ENCODE results near the gene SRGAP3.

SRGAP3 gene

DNA sequence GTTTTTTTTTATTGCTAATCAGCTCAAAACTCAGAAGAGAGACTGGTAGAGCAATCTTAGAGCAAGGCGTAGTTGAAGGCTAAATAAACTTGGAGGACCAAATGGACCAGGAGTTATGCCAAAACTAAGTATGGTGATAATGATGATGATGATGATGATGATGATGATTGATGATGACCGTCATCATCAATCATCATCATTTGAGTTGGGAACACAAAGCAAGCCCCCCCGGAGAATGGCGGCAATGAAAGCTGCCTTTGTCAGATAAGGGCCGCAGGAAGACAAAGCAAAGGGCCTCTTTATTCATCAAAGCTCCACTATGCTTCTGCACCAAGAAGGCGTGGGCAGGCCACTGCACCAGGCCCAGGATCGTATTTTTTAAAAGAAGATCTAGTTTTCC lies 204.1 kb downstream of the SRGAP3 start:
- TF ChIP-seq, protein P1, sequence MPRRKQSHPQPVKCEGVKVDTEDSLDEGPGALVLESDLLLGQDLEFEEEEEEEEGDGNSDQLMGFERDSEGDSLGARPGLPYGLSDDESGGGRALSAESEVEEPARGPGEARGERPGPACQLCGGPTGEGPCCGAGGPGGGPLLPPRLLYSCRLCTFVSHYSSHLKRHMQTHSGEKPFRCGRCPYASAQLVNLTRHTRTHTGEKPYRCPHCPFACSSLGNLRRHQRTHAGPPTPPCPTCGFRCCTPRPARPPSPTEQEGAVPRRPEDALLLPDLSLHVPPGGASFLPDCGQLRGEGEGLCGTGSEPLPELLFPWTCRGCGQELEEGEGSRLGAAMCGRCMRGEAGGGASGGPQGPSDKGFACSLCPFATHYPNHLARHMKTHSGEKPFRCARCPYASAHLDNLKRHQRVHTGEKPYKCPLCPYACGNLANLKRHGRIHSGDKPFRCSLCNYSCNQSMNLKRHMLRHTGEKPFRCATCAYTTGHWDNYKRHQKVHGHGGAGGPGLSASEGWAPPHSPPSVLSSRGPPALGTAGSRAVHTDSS (tag by site-specific recombination; IDR thresholded peaks at IDR 0.05): peak; percentile 92
- TF ChIP-seq ZNF548 (tag by site-specific recombination; IDR thresholded peaks at IDR 0.05) (no peak), ZNF23 (tag by site-specific recombination; IDR thresholded peaks at IDR 0.05; ENCODE audit: borderline replicate concordance) (no peak), BCL11B (tag by site-specific recombination; IDR thresholded peaks at IDR 0.05; ENCODE audit: low read depth) (no peak)
- Histone ChIP-seq H3K27ac (ENCODE audit: extremely low read depth, low read depth, low read length) (no peak overlapping the region), H3K4me3 (ENCODE audit: low read depth, low read length) (no peak overlapping the region), H3K36me3 (ENCODE audit: control insufficient read depth in 2 of 2, insufficient read depth in 1 of 2, low read length in 2 of 2) (no peaks in the 10 kb centered on the region), H3K9me3 (ENCODE audit: control insufficient read depth, insufficient read depth, low read depth, low read length) (no peaks in the 10 kb centered on the region), H3K4me1 (ENCODE audit: control insufficient read depth, insufficient read depth, low read length) (no peaks in the 10 kb centered on the region)
- POLR2A ChIA-PET: no interaction called here
- CTCF ChIA-PET: interaction anchor here (1.7 to 1.8 kb wide), 2 partner anchors 57 to 74 kb away, joined by 5 read pairs; no protein-coding TSS in a partner anchor

DNA sequence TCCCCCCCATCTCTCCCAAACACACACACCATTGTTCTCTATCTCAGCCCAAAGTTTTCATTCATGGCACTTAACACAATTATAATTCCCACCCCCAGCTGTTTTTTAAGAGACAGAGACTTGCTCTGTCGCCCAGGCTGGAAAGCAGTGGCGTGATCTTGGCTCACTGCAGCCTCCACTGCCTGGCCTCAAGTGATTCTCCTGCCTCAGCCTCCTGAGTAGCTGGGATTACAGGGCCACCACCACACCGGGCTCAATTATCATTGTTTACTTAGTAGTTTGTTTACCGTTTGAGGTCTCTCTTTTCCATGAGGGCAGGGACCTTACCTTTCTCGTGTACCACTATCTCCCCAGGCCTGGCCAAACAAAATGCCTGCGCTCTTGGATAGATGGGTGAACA lies 206.4 kb downstream of the SRGAP3 start:
- no peak overlapping the region for H3K4me3 ChIP-seq (ENCODE audit: low read depth, low read length)
- H3K36me3 ChIP-seq (ENCODE audit: control insufficient read depth in 2 of 2, insufficient read depth in 1 of 2, low read length in 2 of 2): no peaks in the 10 kb centered on the region
- POLR2A ChIA-PET: no interaction called here
- no peak overlapping the region for H3K27ac ChIP-seq (ENCODE audit: extremely low read depth, low read depth, low read length)
- TF ChIP-seq ZEB2 (tag by site-specific recombination; IDR thresholded peaks at IDR 0.05): no peak
- TF ChIP-seq, protein P2, sequence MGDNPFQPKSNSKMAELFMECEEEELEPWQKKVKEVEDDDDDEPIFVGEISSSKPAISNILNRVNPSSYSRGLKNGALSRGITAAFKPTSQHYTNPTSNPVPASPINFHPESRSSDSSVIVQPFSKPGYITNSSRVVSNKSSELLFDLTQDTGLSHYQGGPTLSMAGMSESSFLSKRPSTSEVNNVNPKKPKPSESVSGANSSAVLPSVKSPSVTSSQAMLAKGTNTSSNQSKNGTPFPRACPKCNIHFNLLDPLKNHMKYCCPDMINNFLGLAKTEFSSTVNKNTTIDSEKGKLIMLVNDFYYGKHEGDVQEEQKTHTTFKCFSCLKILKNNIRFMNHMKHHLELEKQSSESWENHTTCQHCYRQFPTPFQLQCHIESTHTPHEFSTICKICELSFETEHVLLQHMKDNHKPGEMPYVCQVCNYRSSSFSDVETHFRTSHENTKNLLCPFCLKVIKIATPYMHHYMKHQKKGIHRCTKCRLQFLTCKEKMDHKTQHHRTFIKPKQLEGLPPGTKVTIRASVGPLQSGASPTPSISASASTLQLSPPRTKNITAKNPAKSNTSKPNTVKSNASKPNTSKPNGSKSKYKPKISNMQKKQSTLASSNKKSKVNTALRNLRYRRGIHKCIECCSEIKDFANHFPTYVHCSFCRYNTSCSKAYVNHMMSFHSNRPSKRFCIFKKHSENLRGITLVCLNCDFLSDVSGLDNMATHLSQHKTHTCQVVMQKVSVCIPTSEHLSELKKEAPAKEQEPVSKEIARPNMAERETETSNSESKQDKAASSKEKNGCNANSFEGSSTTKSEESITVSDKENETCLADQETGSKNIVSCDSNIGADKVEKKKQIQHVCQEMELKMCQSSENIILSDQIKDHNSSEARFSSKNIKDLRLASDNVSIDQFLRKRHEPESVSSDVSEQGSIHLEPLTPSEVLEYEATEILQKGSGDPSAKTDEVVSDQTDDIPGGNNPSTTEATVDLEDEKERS (tag by site-specific recombination; IDR thresholded peaks at IDR 0.05): no peak
- no peak for TF ChIP-seq ZNF777 (tag by site-specific recombination; IDR thresholded peaks at IDR 0.05; ENCODE audit: borderline replicate concordance)
- TF ChIP-seq ZNF510 (tag by site-specific recombination; IDR thresholded peaks at IDR 0.05; ENCODE audit: insufficient replicate concordance): no peak
- no peak for TF ChIP-seq KLF9 (tag by site-specific recombination; IDR thresholded peaks at IDR 0.05; ENCODE audit: low read depth)
- TF ChIP-seq, protein P3, sequence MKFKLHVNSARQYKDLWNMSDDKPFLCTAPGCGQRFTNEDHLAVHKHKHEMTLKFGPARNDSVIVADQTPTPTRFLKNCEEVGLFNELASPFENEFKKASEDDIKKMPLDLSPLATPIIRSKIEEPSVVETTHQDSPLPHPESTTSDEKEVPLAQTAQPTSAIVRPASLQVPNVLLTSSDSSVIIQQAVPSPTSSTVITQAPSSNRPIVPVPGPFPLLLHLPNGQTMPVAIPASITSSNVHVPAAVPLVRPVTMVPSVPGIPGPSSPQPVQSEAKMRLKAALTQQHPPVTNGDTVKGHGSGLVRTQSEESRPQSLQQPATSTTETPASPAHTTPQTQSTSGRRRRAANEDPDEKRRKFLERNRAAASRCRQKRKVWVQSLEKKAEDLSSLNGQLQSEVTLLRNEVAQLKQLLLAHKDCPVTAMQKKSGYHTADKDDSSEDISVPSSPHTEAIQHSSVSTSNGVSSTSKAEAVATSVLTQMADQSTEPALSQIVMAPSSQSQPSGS (tag by site-specific recombination; IDR thresholded peaks at IDR 0.05; ENCODE audit: low read depth): no peak
- TF ChIP-seq, protein P4, sequence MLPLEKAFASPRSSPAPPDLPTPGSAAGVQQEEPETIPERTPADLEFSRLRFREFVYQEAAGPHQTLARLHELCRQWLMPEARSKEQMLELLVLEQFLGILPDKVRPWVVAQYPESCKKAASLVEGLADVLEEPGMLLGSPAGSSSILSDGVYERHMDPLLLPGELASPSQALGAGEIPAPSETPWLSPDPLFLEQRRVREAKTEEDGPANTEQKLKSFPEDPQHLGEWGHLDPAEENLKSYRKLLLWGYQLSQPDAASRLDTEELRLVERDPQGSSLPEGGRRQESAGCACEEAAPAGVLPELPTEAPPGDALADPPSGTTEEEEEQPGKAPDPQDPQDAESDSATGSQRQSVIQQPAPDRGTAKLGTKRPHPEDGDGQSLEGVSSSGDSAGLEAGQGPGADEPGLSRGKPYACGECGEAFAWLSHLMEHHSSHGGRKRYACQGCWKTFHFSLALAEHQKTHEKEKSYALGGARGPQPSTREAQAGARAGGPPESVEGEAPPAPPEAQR (tag by site-specific recombination; IDR thresholded peaks at IDR 0.05): no peak
- TF ChIP-seq, protein P5, sequence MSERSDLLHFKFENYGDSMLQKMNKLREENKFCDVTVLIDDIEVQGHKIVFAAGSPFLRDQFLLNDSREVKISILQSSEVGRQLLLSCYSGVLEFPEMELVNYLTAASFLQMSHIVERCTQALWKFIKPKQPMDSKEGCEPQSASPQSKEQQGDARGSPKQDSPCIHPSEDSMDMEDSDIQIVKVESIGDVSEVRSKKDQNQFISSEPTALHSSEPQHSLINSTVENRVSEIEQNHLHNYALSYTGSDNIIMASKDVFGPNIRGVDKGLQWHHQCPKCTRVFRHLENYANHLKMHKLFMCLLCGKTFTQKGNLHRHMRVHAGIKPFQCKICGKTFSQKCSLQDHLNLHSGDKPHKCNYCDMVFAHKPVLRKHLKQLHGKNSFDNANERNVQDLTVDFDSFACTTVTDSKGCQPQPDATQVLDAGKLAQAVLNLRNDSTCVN (tag by site-specific recombination; optimal IDR thresholded peaks at IDR 0.05): no peak
- no peak for TF ChIP-seq ZNF354C (tag by site-specific recombination; IDR thresholded peaks at IDR 0.05; ENCODE audit: borderline replicate concordance, low read depth)
- TF ChIP-seq ZNF292 (tag by site-specific recombination; IDR thresholded peaks at IDR 0.05; ENCODE audit: borderline replicate concordance, low read depth): no peak
- TF ChIP-seq ZNF335 (tag by site-specific recombination; conservative IDR thresholded peaks at IDR 0.05): no peak
- TF ChIP-seq, protein P6, sequence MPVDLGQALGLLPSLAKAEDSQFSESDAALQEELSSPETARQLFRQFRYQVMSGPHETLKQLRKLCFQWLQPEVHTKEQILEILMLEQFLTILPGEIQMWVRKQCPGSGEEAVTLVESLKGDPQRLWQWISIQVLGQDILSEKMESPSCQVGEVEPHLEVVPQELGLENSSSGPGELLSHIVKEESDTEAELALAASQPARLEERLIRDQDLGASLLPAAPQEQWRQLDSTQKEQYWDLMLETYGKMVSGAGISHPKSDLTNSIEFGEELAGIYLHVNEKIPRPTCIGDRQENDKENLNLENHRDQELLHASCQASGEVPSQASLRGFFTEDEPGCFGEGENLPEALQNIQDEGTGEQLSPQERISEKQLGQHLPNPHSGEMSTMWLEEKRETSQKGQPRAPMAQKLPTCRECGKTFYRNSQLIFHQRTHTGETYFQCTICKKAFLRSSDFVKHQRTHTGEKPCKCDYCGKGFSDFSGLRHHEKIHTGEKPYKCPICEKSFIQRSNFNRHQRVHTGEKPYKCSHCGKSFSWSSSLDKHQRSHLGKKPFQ (tag by site-specific recombination; IDR thresholded peaks at IDR 0.05): no peak
- no peak for TF ChIP-seq GLI4 (tag by site-specific recombination; IDR thresholded peaks at IDR 0.05)
- TF ChIP-seq, protein P7, sequence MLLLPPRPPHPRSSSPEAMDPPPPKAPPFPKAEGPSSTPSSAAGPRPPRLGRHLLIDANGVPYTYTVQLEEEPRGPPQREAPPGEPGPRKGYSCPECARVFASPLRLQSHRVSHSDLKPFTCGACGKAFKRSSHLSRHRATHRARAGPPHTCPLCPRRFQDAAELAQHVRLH (tag by site-specific recombination; IDR thresholded peaks at IDR 0.05): no peak
- TF ChIP-seq, protein P1 (tag by site-specific recombination; IDR thresholded peaks at IDR 0.05): no peak
- TF ChIP-seq ZNF391 (tag by site-specific recombination; IDR thresholded peaks at IDR 0.05; ENCODE audit: borderline replicate concordance, low read depth): no peak
- CTCF ChIA-PET: no interaction called here
- no peaks in the 10 kb centered on the region for H3K4me1 ChIP-seq (ENCODE audit: control insufficient read depth, insufficient read depth, low read length)
- no peaks in the 10 kb centered on the region for H3K9me3 ChIP-seq (ENCODE audit: control insufficient read depth, insufficient read depth, low read depth, low read length)
